WTC11 (cell line): ENCODE measurements around the gene CLCN1. TPM values are rescaled to one million over a fixed set of nuclear protein-coding genes. Genes with fewer than 3 reads are reported as not detected.

Experiments
- ATAC-seq: fragments of 200-7000 bp; cut with Tn5 transposase; 2 replicates; pipeline ENCODE4 v1.10.0; 2021; ENCODE audit warnings: mild to moderate bottlenecking, moderate library complexity
- CTCF ChIA-PET: fragments of 300-600 bp; sonication (Branson Sonifier 250); formaldehyde crosslinking; loops from one replicate; lab custom pipeline; 2021; ENCODE audit warnings: antibody characterized with exemption; lab: Charles Lee
- POLR2A ChIA-PET: fragments of 350-600 bp; sonication (Branson Sonifier 250); formaldehyde crosslinking; loops from one replicate; lab custom pipeline; 2021; ENCODE audit warnings: antibody characterized with exemption; lab: Charles Lee
- DNase-seq: peaks from one replicate; pipeline ENCODE4 v3.0.0; 2021; ENCODE audit warnings: low spot score
- H3K27ac Mint-ChIP-seq: 2 replicates; pipeline ENCODE4 v1.8.0; 2021; ENCODE audit warnings: mixed read lengths
- H3K27me3 Mint-ChIP-seq: 2 replicates; pipeline ENCODE4 v1.8.0; 2021; ENCODE audit warnings: low read depth, mild to moderate bottlenecking, moderate library complexity, mixed read lengths
- H3K36me3 Mint-ChIP-seq: 2 replicates; pipeline ENCODE4 v1.8.0; 2021; ENCODE audit warnings: mixed read lengths
- H3K4me1 Mint-ChIP-seq: 2 replicates; pipeline ENCODE4 v1.8.0; 2022; ENCODE audit warnings: mixed read lengths
- H3K4me3 Mint-ChIP-seq: 2 replicates; pipeline ENCODE4 v1.8.0; 2021; ENCODE audit warnings: mild to moderate bottlenecking, moderate library complexity, mixed read lengths
- H3K9me3 Mint-ChIP-seq: 2 replicates; pipeline ENCODE4 v1.8.0; 2021; ENCODE audit warnings: mixed read lengths
- CREB1 ChIP-seq: sonication (generic); formaldehyde crosslinking; IDR thresholded peaks from 2 replicates; pipeline ENCODE4 v1.8.0; 2023; ENCODE audit warnings: mild to moderate bottlenecking, missing genetic modification reagents
- FOXJ3 ChIP-seq: sonication (generic); formaldehyde crosslinking; IDR thresholded peaks from 2 replicates; pipeline ENCODE4 v1.9.0; 2021; ENCODE audit warnings: missing genetic modification reagents, mild to moderate bottlenecking, borderline replicate concordance
- GABPB1 ChIP-seq: sonication (generic); formaldehyde crosslinking; IDR thresholded peaks from 2 replicates; pipeline ENCODE4 v1.8.1; 2023; ENCODE audit warnings: mild to moderate bottlenecking, missing genetic modification reagents
- SP1 ChIP-seq: sonication (generic); formaldehyde crosslinking; conservative IDR thresholded peaks from 2 replicates; pipeline ENCODE4 v1.8.1; 2022; ENCODE audit warnings: missing genetic modification reagents
- ZNF263 ChIP-seq: sonication (generic); formaldehyde crosslinking; IDR thresholded peaks from 2 replicates; pipeline ENCODE4 v1.8.1; 2022; ENCODE audit warnings: low read depth, mild to moderate bottlenecking, moderate library complexity, missing genetic modification reagents
- total RNA-seq: library from RNA; stranded (reverse); gene quantifications from 3 replicates; pipeline ENCODE4 v1.2.3, GENCODE V29; 2021
- TF ChIP-seq, protein P1 (sequence below): fragments of 250-450 bp; sonication (Bioruptor Pico); IDR thresholded peaks from 2 replicates; pipeline ENCODE4 v1.8.0; 2021; ENCODE audit warnings: mild to moderate bottlenecking
- TF ChIP-seq, protein P2 (sequence below): sonication (generic); formaldehyde crosslinking; IDR thresholded peaks from 2 replicates; pipeline ENCODE4 v1.8.1; 2023; ENCODE audit warnings: mild to moderate bottlenecking, missing genetic modification reagents, moderate library complexity
- TF ChIP-seq, protein P3 (sequence below): sonication (generic); formaldehyde crosslinking; IDR thresholded peaks from 2 replicates; pipeline ENCODE4 v1.8.1; 2023; ENCODE audit warnings: mild to moderate bottlenecking, missing genetic modification reagents
- TF ChIP-seq, protein P4 (sequence below): fragments of 250-450 bp; sonication (Bioruptor Pico); IDR thresholded peaks from 2 replicates; pipeline ENCODE4 v1.9.0; 2021; ENCODE audit warnings: moderate library complexity, mild to moderate bottlenecking, inconsistent platforms, borderline replicate concordance
- TF ChIP-seq, protein P5 (sequence below): fragments of 250-450 bp; sonication (Bioruptor Pico); conservative IDR thresholded peaks from 2 replicates; pipeline ENCODE4 v1.9.0; 2021; ENCODE audit warnings: mild to moderate bottlenecking
- TF ChIP-seq, protein P6 (sequence below): sonication (generic); formaldehyde crosslinking; IDR thresholded peaks from 2 replicates; pipeline ENCODE4 v1.8.1; 2022; ENCODE audit warnings: missing genetic modification reagents, borderline replicate concordance
- TF ChIP-seq, protein P7 (sequence below): sonication (generic); formaldehyde crosslinking; IDR thresholded peaks from 2 replicates; pipeline ENCODE4 v1.8.0; 2022; ENCODE audit warnings: mild to moderate bottlenecking, missing genetic modification reagents

Gene CLCN1
- total RNA-seq, 1 experiment from 2014 or later, result 0.28 TPM

DNA sequence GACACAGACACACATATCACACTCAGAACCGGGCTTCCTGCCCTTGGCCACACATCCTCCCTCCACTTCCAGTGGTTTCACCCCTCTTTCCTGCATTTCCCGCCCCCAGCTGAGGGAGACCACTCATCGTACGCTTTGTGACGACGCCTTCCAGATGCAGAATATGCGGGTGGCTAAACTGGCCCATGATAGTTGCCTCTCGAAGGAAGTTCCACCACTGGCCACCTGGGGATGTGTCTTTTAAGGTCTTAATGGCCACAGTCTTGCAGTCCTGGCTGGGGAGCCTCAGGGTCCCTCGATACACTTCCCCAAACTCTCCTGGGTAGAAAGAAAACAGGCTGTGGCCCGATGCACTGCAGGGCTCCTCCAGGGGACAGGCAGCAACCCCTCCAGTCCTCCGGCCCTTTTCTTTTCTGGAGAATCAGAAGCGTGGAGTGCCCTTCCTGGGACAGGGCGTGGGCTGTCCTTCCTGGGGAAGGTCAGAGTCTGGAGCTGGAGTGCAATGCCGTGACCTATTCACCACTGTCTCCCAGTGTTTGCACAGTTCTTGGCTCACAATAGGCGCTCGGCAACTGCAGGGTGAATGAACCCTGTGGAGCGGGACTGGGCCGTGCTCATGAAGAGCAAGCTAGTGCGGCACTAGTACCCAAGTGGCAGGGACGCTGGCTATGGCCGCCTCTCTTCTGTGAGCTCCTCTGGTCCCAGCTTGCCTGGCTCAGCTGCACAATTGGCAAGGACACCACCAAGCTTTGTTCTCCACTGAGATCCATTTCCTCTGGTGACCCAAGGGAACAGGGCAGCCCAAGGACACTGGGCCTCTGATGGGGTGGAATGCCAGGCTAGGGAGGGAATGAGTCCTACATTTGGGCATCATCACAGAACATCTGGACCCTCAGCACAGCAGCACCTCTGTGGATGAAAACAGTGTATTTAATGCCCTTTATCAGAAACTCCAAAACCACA, 79.6 kb downstream of the CLCN1 start:
- H3K36me3 Mint-ChIP-seq, result peaks cover 89% of the 10 kb centered on the region
- ChIA-PET POLR2A (no interaction called here), CTCF (interaction anchor here (2.4 kb wide), 1 partner anchor 13 kb away, joined by 9 read pairs; the partner anchor contains the start of gene EPHA1)
- H3K27me3 Mint-ChIP-seq, result no peaks in the 10 kb centered on the region
- H3K4me3 Mint-ChIP-seq, result no peak overlapping the region
- ATAC-seq (peak; percentile 11; the same call in 1 of the 2 replicates), DNase-seq (no peak)
- peak overlapping the region; percentile 53 for H3K27ac Mint-ChIP-seq
- H3K9me3 Mint-ChIP-seq, result no peaks in the 10 kb centered on the region
- H3K4me1 Mint-ChIP-seq, result no peaks in the 10 kb centered on the region
- TF ChIP-seq, protein P1, sequence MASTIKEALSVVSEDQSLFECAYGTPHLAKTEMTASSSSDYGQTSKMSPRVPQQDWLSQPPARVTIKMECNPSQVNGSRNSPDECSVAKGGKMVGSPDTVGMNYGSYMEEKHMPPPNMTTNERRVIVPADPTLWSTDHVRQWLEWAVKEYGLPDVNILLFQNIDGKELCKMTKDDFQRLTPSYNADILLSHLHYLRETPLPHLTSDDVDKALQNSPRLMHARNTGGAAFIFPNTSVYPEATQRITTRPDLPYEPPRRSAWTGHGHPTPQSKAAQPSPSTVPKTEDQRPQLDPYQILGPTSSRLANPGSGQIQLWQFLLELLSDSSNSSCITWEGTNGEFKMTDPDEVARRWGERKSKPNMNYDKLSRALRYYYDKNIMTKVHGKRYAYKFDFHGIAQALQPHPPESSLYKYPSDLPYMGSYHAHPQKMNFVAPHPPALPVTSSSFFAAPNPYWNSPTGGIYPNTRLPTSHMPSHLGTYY (CRISPR knock-in tag), result no peak
- TF ChIP-seq, protein P2, sequence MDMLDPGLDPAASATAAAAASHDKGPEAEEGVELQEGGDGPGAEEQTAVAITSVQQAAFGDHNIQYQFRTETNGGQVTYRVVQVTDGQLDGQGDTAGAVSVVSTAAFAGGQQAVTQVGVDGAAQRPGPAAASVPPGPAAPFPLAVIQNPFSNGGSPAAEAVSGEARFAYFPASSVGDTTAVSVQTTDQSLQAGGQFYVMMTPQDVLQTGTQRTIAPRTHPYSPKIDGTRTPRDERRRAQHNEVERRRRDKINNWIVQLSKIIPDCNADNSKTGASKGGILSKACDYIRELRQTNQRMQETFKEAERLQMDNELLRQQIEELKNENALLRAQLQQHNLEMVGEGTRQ (CRISPR knock-in tag), result no peak
- no peak for TF ChIP-seq SP1 (CRISPR knock-in tag)
- TF ChIP-seq, protein P3, sequence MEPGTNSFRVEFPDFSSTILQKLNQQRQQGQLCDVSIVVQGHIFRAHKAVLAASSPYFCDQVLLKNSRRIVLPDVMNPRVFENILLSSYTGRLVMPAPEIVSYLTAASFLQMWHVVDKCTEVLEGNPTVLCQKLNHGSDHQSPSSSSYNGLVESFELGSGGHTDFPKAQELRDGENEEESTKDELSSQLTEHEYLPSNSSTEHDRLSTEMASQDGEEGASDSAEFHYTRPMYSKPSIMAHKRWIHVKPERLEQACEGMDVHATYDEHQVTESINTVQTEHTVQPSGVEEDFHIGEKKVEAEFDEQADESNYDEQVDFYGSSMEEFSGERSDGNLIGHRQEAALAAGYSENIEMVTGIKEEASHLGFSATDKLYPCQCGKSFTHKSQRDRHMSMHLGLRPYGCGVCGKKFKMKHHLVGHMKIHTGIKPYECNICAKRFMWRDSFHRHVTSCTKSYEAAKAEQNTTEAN (CRISPR knock-in tag), result no peak
- peak; percentile 36; the same call in 1 of the 2 replicates for TF ChIP-seq GABPB1 (CRISPR knock-in tag)

DNA sequence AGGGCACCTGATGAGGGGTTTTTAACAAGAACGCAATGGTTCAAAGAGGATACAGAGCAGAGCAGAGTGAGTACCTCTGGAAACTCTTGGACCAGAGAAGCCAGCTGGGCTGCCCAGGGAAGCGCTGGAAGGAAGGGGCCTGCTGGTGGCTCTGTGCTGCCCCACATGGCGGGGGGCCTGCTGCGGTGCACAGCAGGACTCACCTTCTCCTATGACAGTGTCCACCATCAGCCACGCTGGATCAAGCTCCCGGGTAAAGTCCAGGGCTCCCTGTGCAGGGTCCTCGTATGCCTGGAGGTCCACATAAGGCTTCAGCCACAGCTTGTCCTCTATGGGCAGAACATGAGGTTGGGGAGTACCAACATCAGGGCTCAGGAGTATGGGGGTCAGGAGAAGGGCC, 80.3 kb downstream of the CLCN1 start:
- H3K4me1 Mint-ChIP-seq, result no peaks in the 10 kb centered on the region
- TF ChIP-seq, protein P4, sequence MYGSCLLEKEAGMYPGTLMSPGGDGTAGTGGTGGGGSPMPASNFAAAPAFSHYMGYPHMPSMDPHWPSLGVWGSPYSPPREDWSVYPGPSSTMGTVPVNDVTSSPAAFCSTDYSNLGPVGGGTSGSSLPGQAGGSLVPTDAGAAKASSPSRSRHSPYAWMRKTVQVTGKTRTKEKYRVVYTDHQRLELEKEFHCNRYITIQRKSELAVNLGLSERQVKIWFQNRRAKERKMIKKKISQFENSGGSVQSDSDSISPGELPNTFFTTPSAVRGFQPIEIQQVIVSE (CRISPR knock-in tag), result no peak
- TF ChIP-seq ZNF263, result no peak
- peaks cover 91% of the 10 kb centered on the region for H3K36me3 Mint-ChIP-seq
- POLR2A ChIA-PET, result interaction anchor here (1.0 kb wide), 1 partner anchor 12 kb away, joined by 3 read pairs; no protein-coding TSS in a partner anchor
- no peaks in the 10 kb centered on the region for H3K27me3 Mint-ChIP-seq
- DNase-seq, result no peak
- H3K4me3 Mint-ChIP-seq, result no peak overlapping the region
- no peak overlapping the region for H3K27ac Mint-ChIP-seq
- H3K9me3 Mint-ChIP-seq, result no peaks in the 10 kb centered on the region
- ATAC-seq, result no peak
- CTCF ChIA-PET, result interaction anchor here (1.2 to 2.4 kb wide), 2 partner anchors 10 to 12 kb away, joined by 4 to 9 read pairs; partner anchors contain the start of gene EPHA1

DNA sequence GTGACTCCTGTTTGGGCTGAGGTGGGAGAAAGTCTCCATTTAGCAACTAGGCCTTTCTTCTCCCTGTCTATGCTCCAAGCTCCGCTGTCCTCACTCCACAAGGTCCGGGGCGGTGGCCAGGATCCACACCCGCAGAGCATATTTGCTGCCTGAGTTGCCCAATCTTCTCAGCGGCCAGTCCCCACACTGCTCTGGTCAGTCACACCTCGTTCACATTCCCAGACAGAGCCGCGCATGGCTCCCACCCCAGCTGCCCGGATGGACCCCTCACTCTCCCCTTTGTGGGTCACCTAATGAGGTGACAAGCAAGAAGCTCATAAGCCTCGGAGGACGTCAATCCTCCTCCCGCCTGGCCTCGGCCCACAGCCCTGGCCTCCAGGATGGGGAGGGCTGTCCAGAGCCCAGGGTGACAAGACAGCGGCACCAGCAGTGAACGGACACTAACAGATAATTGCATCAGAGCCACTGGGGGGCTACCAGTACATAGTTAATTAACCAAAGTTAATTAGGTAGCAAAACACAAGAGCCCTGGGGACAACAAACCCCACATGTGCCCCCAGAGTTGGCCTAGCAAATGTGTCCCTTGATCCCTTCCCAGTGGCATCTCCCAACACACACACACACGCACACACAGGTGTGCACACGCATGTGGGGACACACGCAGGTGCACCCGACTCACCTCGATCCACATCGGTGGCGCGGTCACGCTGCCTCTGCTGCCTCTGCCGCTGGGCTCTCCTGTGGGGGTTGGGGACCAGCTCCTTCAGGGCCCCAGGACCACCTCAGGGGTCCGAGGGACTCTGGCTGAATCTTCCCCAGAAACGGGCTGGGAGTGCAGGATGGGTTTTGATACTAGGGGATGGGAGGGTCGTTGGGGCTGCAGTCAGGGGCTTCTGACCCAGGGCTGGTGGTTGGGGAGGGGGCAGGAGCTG, 81.0 kb downstream of the CLCN1 start:
- no peaks in the 10 kb centered on the region for H3K9me3 Mint-ChIP-seq
- ATAC-seq, result no peak
- POLR2A ChIA-PET, result interaction anchor here (1.0 kb wide), 1 partner anchor 11 kb away, joined by 3 read pairs; no protein-coding TSS in a partner anchor

More for the DNA sequence above, 81.0 kb downstream of the CLCN1 start:
- H3K4me3 Mint-ChIP-seq, result no peak overlapping the region
- DNase-seq, result no peak
- peaks cover 94% of the 10 kb centered on the region for H3K36me3 Mint-ChIP-seq
- TF ChIP-seq, protein P5, sequence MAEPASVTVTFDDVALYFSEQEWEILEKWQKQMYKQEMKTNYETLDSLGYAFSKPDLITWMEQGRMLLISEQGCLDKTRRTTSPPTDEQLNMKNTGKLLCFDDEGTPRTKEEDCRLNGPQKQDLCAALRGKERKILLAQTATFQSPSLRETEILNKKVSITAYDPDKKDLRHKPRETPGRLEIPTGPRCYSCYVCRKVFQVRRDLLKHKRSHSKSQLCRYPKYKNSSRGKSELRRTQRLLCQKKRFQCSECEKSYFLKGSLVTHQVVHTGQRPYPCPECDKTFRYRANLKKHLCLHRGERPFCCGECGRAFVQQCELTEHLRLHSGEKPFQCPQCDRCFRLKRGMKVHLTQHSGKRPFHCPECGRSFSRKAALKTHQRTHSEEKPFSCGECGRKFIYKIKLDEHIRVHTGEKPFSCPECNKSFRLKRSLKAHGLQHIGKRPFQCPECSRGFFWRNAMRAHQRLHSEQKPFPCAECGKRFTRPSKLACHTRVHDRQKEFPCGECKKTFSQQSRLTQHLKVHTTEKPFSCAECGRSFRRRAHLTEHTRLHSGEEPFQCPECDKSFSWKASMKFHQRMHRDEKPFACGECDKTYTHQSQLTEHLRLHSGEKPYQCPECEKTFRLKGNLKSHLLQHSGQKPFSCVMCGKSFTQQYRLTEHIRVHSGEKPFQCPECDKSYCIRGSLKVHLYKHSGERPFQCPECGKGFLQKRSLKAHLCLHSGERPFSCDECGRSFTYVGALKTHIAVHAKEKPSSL, result no peak
- TF ChIP-seq FOXJ3 (CRISPR knock-in tag) (no peak), CREB1 (CRISPR knock-in tag) (no peak)
- TF ChIP-seq, protein P6, sequence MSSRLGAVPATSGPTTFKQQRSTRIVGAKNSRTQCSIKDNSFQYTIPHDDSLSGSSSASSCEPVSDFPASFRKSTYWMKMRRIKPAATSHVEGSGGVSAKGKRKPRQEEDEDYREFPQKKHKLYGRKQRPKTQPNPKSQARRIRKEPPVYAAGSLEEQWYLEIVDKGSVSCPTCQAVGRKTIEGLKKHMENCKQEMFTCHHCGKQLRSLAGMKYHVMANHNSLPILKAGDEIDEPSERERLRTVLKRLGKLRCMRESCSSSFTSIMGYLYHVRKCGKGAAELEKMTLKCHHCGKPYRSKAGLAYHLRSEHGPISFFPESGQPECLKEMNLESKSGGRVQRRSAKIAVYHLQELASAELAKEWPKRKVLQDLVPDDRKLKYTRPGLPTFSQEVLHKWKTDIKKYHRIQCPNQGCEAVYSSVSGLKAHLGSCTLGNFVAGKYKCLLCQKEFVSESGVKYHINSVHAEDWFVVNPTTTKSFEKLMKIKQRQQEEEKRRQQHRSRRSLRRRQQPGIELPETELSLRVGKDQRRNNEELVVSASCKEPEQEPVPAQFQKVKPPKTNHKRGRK (CRISPR knock-in tag), result no peak
- TF ChIP-seq, protein P7, sequence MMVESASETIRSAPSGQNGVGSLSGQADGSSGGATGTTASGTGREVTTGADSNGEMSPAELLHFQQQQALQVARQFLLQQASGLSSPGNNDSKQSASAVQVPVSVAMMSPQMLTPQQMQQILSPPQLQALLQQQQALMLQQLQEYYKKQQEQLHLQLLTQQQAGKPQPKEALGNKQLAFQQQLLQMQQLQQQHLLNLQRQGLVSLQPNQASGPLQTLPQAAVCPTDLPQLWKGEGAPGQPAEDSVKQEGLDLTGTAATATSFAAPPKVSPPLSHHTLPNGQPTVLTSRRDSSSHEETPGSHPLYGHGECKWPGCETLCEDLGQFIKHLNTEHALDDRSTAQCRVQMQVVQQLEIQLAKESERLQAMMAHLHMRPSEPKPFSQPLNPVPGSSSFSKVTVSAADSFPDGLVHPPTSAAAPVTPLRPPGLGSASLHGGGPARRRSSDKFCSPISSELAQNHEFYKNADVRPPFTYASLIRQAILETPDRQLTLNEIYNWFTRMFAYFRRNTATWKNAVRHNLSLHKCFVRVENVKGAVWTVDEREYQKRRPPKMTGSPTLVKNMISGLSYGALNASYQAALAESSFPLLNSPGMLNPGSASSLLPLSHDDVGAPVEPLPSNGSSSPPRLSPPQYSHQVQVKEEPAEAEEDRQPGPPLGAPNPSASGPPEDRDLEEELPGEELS (CRISPR knock-in tag), result no peak
- TF ChIP-seq, protein P1 (CRISPR knock-in tag), result no peak
- CTCF ChIA-PET, result interaction anchor here (1.2 to 2.4 kb wide), 3 partner anchors 9 to 17 kb away, joined by 3 to 9 read pairs (median 4); partner anchors contain the start of gene EPHA1
- no peaks in the 10 kb centered on the region for H3K27me3 Mint-ChIP-seq
- no peak overlapping the region for H3K27ac Mint-ChIP-seq
- no peaks in the 10 kb centered on the region for H3K4me1 Mint-ChIP-seq
